ENCODE data around the gene EMID1.

The EMID1 gene

DNA sequence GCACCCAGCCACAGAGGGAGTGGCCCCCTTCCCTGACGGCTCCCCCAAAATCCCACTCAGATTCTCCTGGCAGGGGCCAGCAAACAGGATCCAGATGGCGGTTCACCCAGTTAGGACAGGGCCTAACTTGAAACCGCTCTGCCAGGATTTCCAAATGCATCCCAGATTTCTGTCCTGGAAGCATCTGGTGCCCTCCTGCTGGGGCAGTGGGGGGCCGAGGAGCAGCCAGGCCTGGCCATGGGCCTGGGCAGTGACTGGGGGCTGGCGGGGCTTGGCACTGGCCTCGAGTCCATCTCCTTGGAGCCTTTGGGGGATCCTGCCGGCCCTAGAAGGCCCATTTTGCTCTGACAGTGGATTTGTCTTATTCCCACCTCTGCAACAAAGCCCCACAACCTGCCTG, 17.9 kb upstream of the EMID1 start:
- Histone ChIP-seq H3K27ac (ENCODE audit: low read length) (no peak overlapping the region), H2AFZ (ENCODE audit: low read depth, low read length) (no peak overlapping the region), H3K4me2 (ENCODE audit: insufficient read depth, low read length) (no peak overlapping the region), H3K27me3 (ENCODE audit: insufficient read depth, low read length, poor library complexity) (no peaks in the 10 kb centered on the region), H3K36me3 (ENCODE audit: insufficient read depth, low read length) (peaks cover 11% of the 10 kb centered on the region), H3K9ac (ENCODE audit: low read depth, low read length) (no peak overlapping the region), H3K4me3 (ENCODE audit: low read depth in 1 of 2, low read length in 2 of 2) (no peak overlapping the region), H3K9me3 (ENCODE audit: insufficient read depth, low read length, severe bottlenecking) (no peaks in the 10 kb centered on the region), H3K79me2 (ENCODE audit: insufficient read depth, low read length) (no peaks in the 10 kb centered on the region), H3K4me1 (ENCODE audit: insufficient read depth, low read length) (no peaks in the 10 kb centered on the region), H4K20me1 (ENCODE audit: insufficient read depth, low read length) (no peaks in the 10 kb centered on the region)
- TF ChIP-seq CTCF (IDR thresholded peaks at IDR 0.05; ENCODE audit: borderline replicate concordance, extremely low read depth, low read length, poor library complexity, severe bottlenecking), result no peak
- no peak for TF ChIP-seq EZH2 (IDR thresholded peaks at IDR 0.05; ENCODE audit: borderline replicate concordance, low read depth, low read length, severe bottlenecking)
- no peak for DNase-seq
- no peak for ATAC-seq (ENCODE audit: insufficient read depth, low read depth)

DNA sequence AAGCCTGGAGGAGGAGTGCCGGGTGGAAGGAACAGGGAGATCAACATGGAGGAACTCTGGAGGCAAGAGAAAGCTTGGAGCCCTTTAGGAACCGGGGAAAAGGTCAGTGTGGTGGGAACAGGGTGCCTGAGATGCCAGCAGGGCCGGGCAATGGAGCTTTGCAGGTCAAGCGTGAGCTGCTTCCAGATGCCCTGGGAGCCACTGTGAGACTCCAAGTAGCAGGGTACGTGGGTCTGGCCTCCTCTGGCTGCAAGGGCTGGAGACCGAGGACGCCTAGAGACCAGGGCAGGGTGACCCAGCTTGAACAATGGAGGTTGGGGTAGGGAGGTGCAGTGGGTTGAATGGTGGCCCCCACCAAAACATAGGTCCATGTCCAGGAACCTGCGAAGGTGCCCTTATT, 15.6 kb upstream of the EMID1 start:
- no peak for ATAC-seq (ENCODE audit: insufficient read depth, low read depth)

GRCh38 chr22:29190918-29191317, 14.8 kb upstream of the EMID1 start:
- peaks cover 13% of the 10 kb centered on the region; the same call in 1 of the 2 replicates for H3K36me3 ChIP-seq (ENCODE audit: insufficient read depth, low read length)
- no peaks in the 10 kb centered on the region for H4K20me1 ChIP-seq (ENCODE audit: insufficient read depth, low read length)
- no peaks in the 10 kb centered on the region for H3K9me3 ChIP-seq (ENCODE audit: insufficient read depth, low read length, severe bottlenecking)
- H3K27ac ChIP-seq (ENCODE audit: low read length), result no peak overlapping the region
- no peak overlapping the region for H3K4me3 ChIP-seq (ENCODE audit: low read depth in 1 of 2, low read length in 2 of 2)
- H3K4me2 ChIP-seq (ENCODE audit: insufficient read depth, low read length), result no peak overlapping the region
- ATAC-seq (ENCODE audit: insufficient read depth, low read depth) (no peak), DNase-seq (no peak)
- H3K27me3 ChIP-seq (ENCODE audit: insufficient read depth, low read length, poor library complexity), result no peaks in the 10 kb centered on the region
- H3K79me2 ChIP-seq (ENCODE audit: insufficient read depth, low read length), result peaks cover 2% of the 10 kb centered on the region; the same call in 1 of the 2 replicates
- no peak overlapping the region for H3K9ac ChIP-seq (ENCODE audit: low read depth, low read length)
- TF ChIP-seq CTCF (IDR thresholded peaks at IDR 0.05; ENCODE audit: borderline replicate concordance, extremely low read depth, low read length, poor library complexity, severe bottlenecking), result no peak
- no peak overlapping the region for H2AFZ ChIP-seq (ENCODE audit: low read depth, low read length)
- H3K4me1 ChIP-seq (ENCODE audit: insufficient read depth, low read length), result peaks cover 9% of the 10 kb centered on the region

More for the DNA sequence above, 15.6 kb upstream of the EMID1 start:
- no peak for DNase-seq
- no peak overlapping the region for H3K4me2 ChIP-seq (ENCODE audit: insufficient read depth, low read length)
- H3K9ac ChIP-seq (ENCODE audit: low read depth, low read length), result no peak overlapping the region
- peaks cover 5% of the 10 kb centered on the region for H3K36me3 ChIP-seq (ENCODE audit: insufficient read depth, low read length)
- no peaks in the 10 kb centered on the region for H4K20me1 ChIP-seq (ENCODE audit: insufficient read depth, low read length)
- no peaks in the 10 kb centered on the region for H3K4me1 ChIP-seq (ENCODE audit: insufficient read depth, low read length)
- no peak overlapping the region for H3K4me3 ChIP-seq (ENCODE audit: low read depth in 1 of 2, low read length in 2 of 2)
- TF ChIP-seq EZH2 (IDR thresholded peaks at IDR 0.05; ENCODE audit: borderline replicate concordance, low read depth, low read length, severe bottlenecking) (no peak), CTCF (IDR thresholded peaks at IDR 0.05; ENCODE audit: borderline replicate concordance, extremely low read depth, low read length, poor library complexity, severe bottlenecking) (no peak)
- H3K27ac ChIP-seq (ENCODE audit: low read length), result no peak overlapping the region
- no peak overlapping the region for H2AFZ ChIP-seq (ENCODE audit: low read depth, low read length)
- H3K9me3 ChIP-seq (ENCODE audit: insufficient read depth, low read length, severe bottlenecking), result no peaks in the 10 kb centered on the region
- no peaks in the 10 kb centered on the region for H3K27me3 ChIP-seq (ENCODE audit: insufficient read depth, low read length, poor library complexity)
- H3K79me2 ChIP-seq (ENCODE audit: insufficient read depth, low read length), result no peaks in the 10 kb centered on the region

GRCh38 chr22:29193021-29193420, 12.7 kb upstream of the EMID1 start:
- Histone ChIP-seq H3K27me3 (ENCODE audit: insufficient read depth, low read length, poor library complexity) (no peaks in the 10 kb centered on the region), H3K27ac (ENCODE audit: low read length) (no peak overlapping the region), H2AFZ (ENCODE audit: low read depth, low read length) (no peak overlapping the region), H4K20me1 (ENCODE audit: insufficient read depth, low read length) (no peaks in the 10 kb centered on the region), H3K9ac (ENCODE audit: low read depth, low read length) (no peak overlapping the region), H3K36me3 (ENCODE audit: insufficient read depth, low read length) (peaks cover 14% of the 10 kb centered on the region; the same call in 1 of the 2 replicates), H3K4me1 (ENCODE audit: insufficient read depth, low read length) (peaks cover 12% of the 10 kb centered on the region), H3K4me2 (ENCODE audit: insufficient read depth, low read length) (no peak overlapping the region), H3K4me3 (ENCODE audit: low read depth in 1 of 2, low read length in 2 of 2) (no peak overlapping the region), H3K9me3 (ENCODE audit: insufficient read depth, low read length, severe bottlenecking) (no peaks in the 10 kb centered on the region), H3K79me2 (ENCODE audit: insufficient read depth, low read length) (peaks cover 2% of the 10 kb centered on the region; the same call in 1 of the 2 replicates)
- DNase-seq, result no peak
- ATAC-seq (ENCODE audit: insufficient read depth, low read depth), result no peak
- TF ChIP-seq EZH2 (IDR thresholded peaks at IDR 0.05; ENCODE audit: borderline replicate concordance, low read depth, low read length, severe bottlenecking) (no peak), CTCF (IDR thresholded peaks at IDR 0.05; ENCODE audit: borderline replicate concordance, extremely low read depth, low read length, poor library complexity, severe bottlenecking) (no peak)

Data from DND-41 (cell line).